CD4-positive, alpha-beta T cell (primary cell): ENCODE results near the gene ARAF. TPM values are rescaled to one million over a fixed set of nuclear protein-coding genes. Genes with fewer than 3 reads are reported as not detected.
A peak's percentile ranks its signal among the peaks of the same experiment; 100 is the strongest.

Source experiments
- ATAC-seq: fragments of 200-7000 bp; cut with Tn5 transposase; one replicate; pipeline ENCODE4 v1.10.0; 2022; ENCODE audit warnings: mild to moderate bottlenecking; ENCODE audit not compliant: poor library complexity
- CTCF ChIA-PET: fragments of 350-600 bp; sonication (Branson Sonifier 250); formaldehyde crosslinking; loops from one replicate; lab custom pipeline; 2021; ENCODE audit warnings: antibody characterized with exemption, inconsistent platforms; lab: Charles Lee
- POLR2A ChIA-PET: fragments of 350-600 bp; sonication (Branson Sonifier 250); formaldehyde crosslinking; loops from one replicate; lab custom pipeline; 2021; ENCODE audit warnings: antibody characterized with exemption, inconsistent platforms; lab: Charles Lee
- DNase-seq, 14 experiments: peaks; one replicate each; pipeline ENCODE4 v3.0.0-alpha.2; 2013 to 2020; ENCODE audit warnings: mixed read lengths in 2 of 14
- H3K27ac ChIP-seq, 2 donors: one replicate each; pipeline versions ENCODE4 v1.5.1 to v1.7.0; 2013; ENCODE audit warnings: low read length in 2 of 2, low read depth in 1 of 2, mild to moderate bottlenecking in 1 of 2
- H3K27me3 ChIP-seq, 2 experiments: 1 replicate in 1 of 2; 2 replicates in 1 of 2; pipeline versions ENCODE4 v1.6.1 to v1.7.0; 2013; ENCODE audit warnings: low read length in 2 of 2, control low read depth in 1 of 2, mild to moderate bottlenecking in 1 of 2, moderate library complexity in 1 of 2; ENCODE audit not compliant: insufficient read depth in 2 of 2, control insufficient read depth in 1 of 2
- H3K36me3 ChIP-seq: one replicate; pipeline ENCODE4 v1.6.1; 2013; ENCODE audit warnings: low read length, control low read depth; ENCODE audit not compliant: insufficient read depth
- H3K4me1 ChIP-seq: one replicate; pipeline ENCODE4 v1.6.1; 2013; ENCODE audit warnings: low read length, control low read depth; ENCODE audit not compliant: insufficient read depth
- H3K4me3 ChIP-seq: one replicate; pipeline ENCODE4 v1.5.1; 2013; ENCODE audit warnings: mild to moderate bottlenecking, low read length, moderate library complexity
- H3K9me3 ChIP-seq, 2 experiments: 1 replicate in 1 of 2; 2 replicates in 1 of 2; pipeline versions ENCODE4 v1.6.1 to v1.7.0; 2013; ENCODE audit warnings: low read length in 2 of 2, mild to moderate bottlenecking in 2 of 2, control low read depth in 1 of 2, moderate library complexity in 1 of 2; ENCODE audit not compliant: control insufficient read depth in 1 of 2, insufficient read depth in 1 of 2
- H3K27ac Mint-ChIP-seq: one replicate; pipeline ENCODE4 v1.8.0; 2020; ENCODE audit warnings: mixed read lengths
- H3K27me3 Mint-ChIP-seq: one replicate; pipeline ENCODE4 v1.8.0; 2021; ENCODE audit warnings: mixed read lengths
- H3K36me3 Mint-ChIP-seq: one replicate; pipeline ENCODE4 v1.8.0; 2021; ENCODE audit warnings: low read depth, mixed read lengths
- H3K4me1 Mint-ChIP-seq: one replicate; pipeline ENCODE4 v1.8.0; 2021; ENCODE audit warnings: low read depth, mixed read lengths
- H3K4me3 Mint-ChIP-seq: one replicate; pipeline ENCODE4 v1.8.0; 2020; ENCODE audit warnings: mild to moderate bottlenecking, mixed read lengths
- H3K9me3 Mint-ChIP-seq: one replicate; pipeline ENCODE4 v1.8.0; 2020; ENCODE audit warnings: mixed read lengths
- intact Hi-C, 2 experiments: fragments of 100-400 bp; cut with DNase I in 1 of 2; cut with micrococcal nuclease in 1 of 2; formaldehyde crosslinking; loops; one replicate each; pipeline versions ENCODE4 v1.15.1 to v1.9.0; 2023 to 2025; cut with DNase I, micrococcal nuclease
- total RNA-seq, 174 experiments: library from RNA in 2 of 174; stranded (reverse) in 2 of 174; gene quantifications; one replicate each; pipeline ENCODE4 v1.2.3 and lab custom pipeline; 2021 to 2026
- TF ChIP-seq, protein P1 (sequence below): fragments of 200-600 bp; IDR thresholded peaks from one replicate; pipeline ENCODE4 v1.8.0; 2022; ENCODE audit warnings: antibody characterized with exemption, mild to moderate bottlenecking

Gene ARAF
- total RNA-seq, 2 experiments from 2014 or later: 119 to 121 TPM

- Mint-ChIP-seq H3K36me3 (no peaks in the 10 kb centered on the region), H3K27me3 (no peaks in the 10 kb centered on the region), H3K4me1 (peaks cover 16% of the 10 kb centered on the region), H3K27ac (no peak overlapping the region), H3K9me3 (no peaks in the 10 kb centered on the region), H3K4me3 (peak overlapping the region; percentile 8)
- Histone ChIP-seq H3K4me3 (no peak overlapping the region), H3K27me3 (no peaks in the 10 kb centered on the region), H3K9me3 (no peaks in the 10 kb centered on the region), H3K36me3 (no peaks in the 10 kb centered on the region), H3K4me1 (peaks cover 8% of the 10 kb centered on the region), H3K27ac (no peak overlapping the region)
- intact Hi-C loops: no loop called here
- POLR2A ChIA-PET: interaction anchor here (0.7 to 1.4 kb wide), 2 partner anchors 370 to 384 kb away, joined by 3 to 6 read pairs; partner anchors contain the start of genes NDUFB11 and RBM10
- ATAC-seq: no peak
- CTCF ChIA-PET: interaction anchor here (1.4 kb wide), 1 partner anchor 9 kb away, joined by 6 read pairs; no protein-coding TSS in a partner anchor
- TF ChIP-seq, protein P1, sequence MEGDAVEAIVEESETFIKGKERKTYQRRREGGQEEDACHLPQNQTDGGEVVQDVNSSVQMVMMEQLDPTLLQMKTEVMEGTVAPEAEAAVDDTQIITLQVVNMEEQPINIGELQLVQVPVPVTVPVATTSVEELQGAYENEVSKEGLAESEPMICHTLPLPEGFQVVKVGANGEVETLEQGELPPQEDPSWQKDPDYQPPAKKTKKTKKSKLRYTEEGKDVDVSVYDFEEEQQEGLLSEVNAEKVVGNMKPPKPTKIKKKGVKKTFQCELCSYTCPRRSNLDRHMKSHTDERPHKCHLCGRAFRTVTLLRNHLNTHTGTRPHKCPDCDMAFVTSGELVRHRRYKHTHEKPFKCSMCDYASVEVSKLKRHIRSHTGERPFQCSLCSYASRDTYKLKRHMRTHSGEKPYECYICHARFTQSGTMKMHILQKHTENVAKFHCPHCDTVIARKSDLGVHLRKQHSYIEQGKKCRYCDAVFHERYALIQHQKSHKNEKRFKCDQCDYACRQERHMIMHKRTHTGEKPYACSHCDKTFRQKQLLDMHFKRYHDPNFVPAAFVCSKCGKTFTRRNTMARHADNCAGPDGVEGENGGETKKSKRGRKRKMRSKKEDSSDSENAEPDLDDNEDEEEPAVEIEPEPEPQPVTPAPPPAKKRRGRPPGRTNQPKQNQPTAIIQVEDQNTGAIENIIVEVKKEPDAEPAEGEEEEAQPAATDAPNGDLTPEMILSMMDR: no peak
- no peak for DNase-seq
Measured at GRCh38 chrX:47514533-47515235, 46.3 kb upstream of the ARAF start.

DNA sequence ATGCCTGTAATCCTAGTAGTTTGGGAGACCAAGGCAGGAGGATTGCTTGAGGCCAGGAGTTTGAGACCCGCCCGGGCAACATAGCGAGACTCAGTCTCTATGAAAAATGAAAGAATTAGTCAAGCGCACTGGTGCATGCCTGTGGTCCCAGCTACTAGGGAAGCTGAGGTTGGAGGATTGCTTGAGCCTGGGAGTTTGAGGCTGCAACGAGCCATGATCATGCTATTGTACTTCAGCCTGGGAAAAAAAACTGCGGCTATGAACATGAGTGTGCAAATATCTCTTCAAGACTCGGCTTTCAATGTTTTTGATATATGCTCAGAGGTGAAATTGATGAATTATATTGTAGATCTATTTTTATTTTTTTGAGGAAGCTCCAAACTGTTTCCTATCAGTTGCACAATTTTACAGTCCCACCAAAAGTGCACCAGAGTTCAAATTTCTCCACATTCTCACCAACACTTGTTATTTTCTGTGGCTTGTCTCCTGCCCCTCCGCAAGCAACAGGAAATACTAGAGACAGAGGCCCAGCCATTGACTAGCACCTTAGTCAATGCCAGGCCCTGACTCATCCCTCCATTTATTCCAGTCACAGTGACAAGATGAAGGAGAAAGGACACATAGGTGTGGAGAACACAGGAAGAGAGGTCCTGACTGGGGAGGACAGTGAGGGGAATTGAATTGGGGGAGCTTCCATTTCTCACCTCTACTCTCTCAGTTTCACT lies 44.9 kb upstream of the ARAF start:
- Mint-ChIP-seq H3K9me3 (no peaks in the 10 kb centered on the region), H3K36me3 (no peaks in the 10 kb centered on the region), H3K4me3 (no peak overlapping the region), H3K27me3 (no peaks in the 10 kb centered on the region), H3K4me1 (peaks cover 16% of the 10 kb centered on the region), H3K27ac (no peak overlapping the region)
- intact Hi-C loops: no loop called here
- Histone ChIP-seq H3K27ac (no peak overlapping the region), H3K4me3 (no peak overlapping the region), H3K9me3 (no peaks in the 10 kb centered on the region), H3K4me1 (peaks cover 8% of the 10 kb centered on the region), H3K27me3 (no peaks in the 10 kb centered on the region), H3K36me3 (no peaks in the 10 kb centered on the region)
- ChIA-PET POLR2A (no interaction called here), CTCF (no interaction called here)
- ATAC-seq (no peak), DNase-seq (peak in 3 of 14 experiments; percentile 5 to 36 (median 22))
- TF ChIP-seq, protein P1: no peak

DNA sequence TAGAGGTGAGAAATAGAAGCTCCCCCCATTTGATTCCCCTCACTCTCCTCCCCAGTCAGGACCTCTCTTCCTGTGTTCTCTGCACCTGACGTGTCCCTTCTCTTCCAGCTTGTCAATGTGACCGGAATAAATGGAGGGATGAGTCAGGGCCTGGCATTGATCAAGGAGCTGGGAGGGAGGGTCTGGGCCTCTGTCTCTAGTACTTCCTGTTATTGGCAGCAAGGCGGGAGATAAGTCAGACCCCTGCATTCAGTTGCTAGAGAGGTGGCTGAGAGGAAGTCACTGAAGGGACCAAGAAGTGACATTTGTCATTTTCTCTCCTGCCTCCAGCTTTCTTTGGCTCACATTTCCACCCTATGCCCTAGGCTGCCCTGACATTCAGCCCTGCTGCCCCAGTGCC lies 42.9 kb upstream of the ARAF start:
- Mint-ChIP-seq H3K27ac (no peak overlapping the region), H3K4me3 (no peak overlapping the region), H3K9me3 (no peaks in the 10 kb centered on the region), H3K36me3 (no peaks in the 10 kb centered on the region), H3K27me3 (no peaks in the 10 kb centered on the region), H3K4me1 (peaks cover 11% of the 10 kb centered on the region)
- H3K27me3 ChIP-seq: no peaks in the 10 kb centered on the region
- DNase-seq: peak in 1 of 14 experiments; percentile 8
- CTCF ChIA-PET: no interaction called here
- no peaks in the 10 kb centered on the region for H3K9me3 ChIP-seq
- intact Hi-C loops: no loop called here
- POLR2A ChIA-PET: no interaction called here
- H3K4me3 ChIP-seq: no peak overlapping the region
- H3K4me1 ChIP-seq: peaks cover 8% of the 10 kb centered on the region
- no peaks in the 10 kb centered on the region for H3K36me3 ChIP-seq
- H3K27ac ChIP-seq: no peak overlapping the region
- TF ChIP-seq, protein P1: no peak
- no peak for ATAC-seq
